Liver (tissue), 9 donors: ENCODE results near the gene CNKSR3. TPM values are rescaled to one million over a fixed set of nuclear protein-coding genes. Genes with fewer than 3 reads are reported as not detected.

Experiments
- DNase-seq: peaks from one replicate; pipeline ENCODE4 v3.0.0-alpha.2; 2017; ENCODE audit warnings: low spot score
- H3K27ac ChIP-seq, 2 donors: one replicate each; pipeline ENCODE4 v1.7.0; 2013; ENCODE audit warnings: inconsistent platforms in 2 of 2, low read length in 2 of 2, control low read depth in 1 of 2, low read depth in 1 of 2, mild to moderate bottlenecking in 1 of 2
- H3K27me3 ChIP-seq, 4 donors: one replicate each; pipeline versions ENCODE4 v1.6.1 to v1.7.0; 2013; ENCODE audit warnings: low read length in 3 of 4, inconsistent platforms in 1 of 4, mild to moderate bottlenecking in 1 of 4, moderate library complexity in 1 of 4; ENCODE audit not compliant: control insufficient read depth in 4 of 4, insufficient read depth in 4 of 4
- H3K36me3 ChIP-seq, 4 donors: one replicate each; pipeline versions ENCODE4 v1.6.1 to v1.7.0; 2013; ENCODE audit warnings: low read length in 3 of 4, mild to moderate bottlenecking in 3 of 4, low read depth in 1 of 4, moderate library complexity in 1 of 4; ENCODE audit not compliant: control insufficient read depth in 4 of 4, insufficient read depth in 3 of 4
- H3K4me1 ChIP-seq, 4 donors: one replicate each; pipeline versions ENCODE4 v1.6.1 to v1.7.0; 2013; ENCODE audit warnings: low read length in 3 of 4, mild to moderate bottlenecking in 3 of 4, moderate library complexity in 1 of 4; ENCODE audit not compliant: control insufficient read depth in 4 of 4, insufficient read depth in 4 of 4
- H3K4me3 ChIP-seq, 3 donors: one replicate each; pipeline versions ENCODE4 v1.6.1 to v1.7.0; 2013; ENCODE audit warnings: low read length in 3 of 3, control low read depth in 1 of 3, low read depth in 1 of 3, mild to moderate bottlenecking in 1 of 3
- H3K9ac ChIP-seq, 2 donors: one replicate each; pipeline ENCODE4 v1.7.0; 2013; ENCODE audit warnings: low read length in 2 of 2, mild to moderate bottlenecking in 2 of 2, moderate library complexity in 2 of 2, control low read depth in 1 of 2, low read depth in 1 of 2
- H3K9me3 ChIP-seq, 4 donors: one replicate each; pipeline versions ENCODE4 v1.6.1 to v1.7.0; 2013; ENCODE audit warnings: low read length in 3 of 4; ENCODE audit not compliant: control insufficient read depth in 4 of 4
- EGR1 ChIP-seq, 2 donors: IDR thresholded peaks; 2 replicates each; pipeline ENCODE4 v1.6.1; 2016 to 2018; ENCODE audit warnings: antibody characterized with exemption in 2 of 2, low read depth in 2 of 2
- FOXA1 ChIP-seq: IDR thresholded peaks from 2 replicates; pipeline ENCODE4 v1.6.1; 2016; ENCODE audit warnings: antibody characterized with exemption
- GABPA ChIP-seq, 2 donors: IDR thresholded peaks in 1 of 2; conservative IDR thresholded peaks in 1 of 2; 2 replicates each; pipeline ENCODE4 v1.6.1; 2016; ENCODE audit warnings: antibody characterized with exemption in 2 of 2, mild to moderate bottlenecking in 1 of 2, moderate library complexity in 1 of 2
- HNF4A ChIP-seq, 2 donors: conservative IDR thresholded peaks; 2 replicates each; pipeline ENCODE4 v1.6.1; 2016; ENCODE audit warnings: antibody characterized with exemption in 2 of 2, mild to moderate bottlenecking in 2 of 2
- HNF4G ChIP-seq: IDR thresholded peaks from 2 replicates; pipeline ENCODE4 v1.6.1; 2016; ENCODE audit warnings: antibody characterized with exemption
- RAD21 ChIP-seq, 2 donors: IDR thresholded peaks; 2 replicates each; pipeline ENCODE4 v1.6.1; 2016; ENCODE audit warnings: antibody characterized with exemption in 2 of 2, mild to moderate bottlenecking in 2 of 2
- REST ChIP-seq: IDR thresholded peaks from 2 replicates; pipeline ENCODE4 v1.6.1; 2016; ENCODE audit warnings: antibody characterized with exemption, mild to moderate bottlenecking
- SP1 ChIP-seq: IDR thresholded peaks from 2 replicates; pipeline ENCODE4 v1.6.1; 2018; ENCODE audit warnings: antibody characterized with exemption, mild to moderate bottlenecking
- TAF1 ChIP-seq: conservative IDR thresholded peaks from 2 replicates; pipeline ENCODE4 v1.6.1; 2016; ENCODE audit warnings: antibody characterized with exemption, mild to moderate bottlenecking
- YY1 ChIP-seq: IDR thresholded peaks from 2 replicates; pipeline ENCODE4 v1.6.1; 2016; ENCODE audit warnings: antibody characterized with exemption, mild to moderate bottlenecking
- ZBTB33 ChIP-seq: IDR thresholded peaks from 2 replicates; pipeline ENCODE4 v1.6.1; 2016; ENCODE audit warnings: antibody characterized with exemption
- WGBS: extraction: QIAGEN DNeasy Blood & Tissue Kit; methylation state at CpG from one replicate; pipeline ENCODE4 v1.1.7; 2013; 5-methylcytosine and 5-hydroxymethylcytosine counted together
- polyA plus RNA-seq, 2 donors: library from polyadenylated mRNA; stranded (reverse) in 1 of 2; unstranded in 1 of 2; fragments of 200-250 nt in 1 of 2; fragments of >200 nt in 1 of 2; fragmentation: Nextera tagmentation in 1 of 2; extraction: Ambion mirVana in 1 of 2; gene quantifications; one replicate each; pipeline versions ENCODE4 v1.2.1 to v1.2.3, GENCODE V29; 2013 to 2015
- total RNA-seq, 2 donors: library from RNA; depleted of rRNA; stranded (reverse); fragments of >200 nt; gene quantifications; one replicate each; pipeline ENCODE4 v1.2.3, GENCODE V29; 2014
- TF ChIP-seq, protein P1 (sequence below): IDR thresholded peaks from 2 replicates; pipeline ENCODE4 v1.6.1; 2016; ENCODE audit warnings: antibody characterized with exemption
- TF ChIP-seq, protein P2 (sequence below): IDR thresholded peaks from 2 replicates; pipeline ENCODE4 v1.6.1; 2016; ENCODE audit warnings: antibody characterized with exemption
- TF ChIP-seq, protein P3 (sequence below): fragments of 150-350 bp; IDR thresholded peaks from 2 replicates; pipeline ENCODE4 v1.5.1; 2017; ENCODE audit warnings: improper control_type of control experiment, low read depth, low read length; ENCODE audit not compliant: missing input control
- donor health status: healthy.
- donor health status: healthy.
- donor health status: healthy.
- donor health status: healthy.
- donor health status: healthy.

The CNKSR3 gene
- total and polyA plus RNA-seq, 4 donors: 6.4 to 22.7 (median 15.0) TPM

- Histone ChIP-seq H3K9me3 (no peaks in the 10 kb centered on the region), H3K4me1 (peaks cover under 1 to 11% (median 4%) of the 10 kb centered on the region in 4 donors), H3K4me3 (no peak overlapping the region), H3K9ac (no peak overlapping the region), H3K27ac (no peak overlapping the region), H3K27me3 (no peaks in the 10 kb centered on the region), H3K36me3 (peaks cover 0 to 9% (median 3%) of the 10 kb centered on the region in 4 donors)
- WGBS: 82% methylated on average over 2 of the region's 2 CpGs
- TF ChIP-seq, protein P1, sequence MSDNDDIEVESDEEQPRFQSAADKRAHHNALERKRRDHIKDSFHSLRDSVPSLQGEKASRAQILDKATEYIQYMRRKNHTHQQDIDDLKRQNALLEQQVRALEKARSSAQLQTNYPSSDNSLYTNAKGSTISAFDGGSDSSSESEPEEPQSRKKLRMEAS: no peak
- TF ChIP-seq ZBTB33 (no peak), YY1 (no peak), HNF4G (no peak), EGR1 (IDR thresholded peaks at IDR 0.05; ENCODE audit: low read depth in 2 of 2) (no peak), TAF1 (no peak), GABPA (IDR thresholded peaks at IDR 0.05 in 1 of 2, conservative IDR thresholded peaks at IDR 0.05 in 1 of 2) (no peak), SP1 (no peak), HNF4A (conservative IDR thresholded peaks at IDR 0.05) (no peak), RAD21 (IDR thresholded peaks at IDR 0.05) (no peak)
- no peak for DNase-seq
Observed at GRCh38 chr6:154447954-154448353, 62.5 kb downstream of the CNKSR3 start.

DNA sequence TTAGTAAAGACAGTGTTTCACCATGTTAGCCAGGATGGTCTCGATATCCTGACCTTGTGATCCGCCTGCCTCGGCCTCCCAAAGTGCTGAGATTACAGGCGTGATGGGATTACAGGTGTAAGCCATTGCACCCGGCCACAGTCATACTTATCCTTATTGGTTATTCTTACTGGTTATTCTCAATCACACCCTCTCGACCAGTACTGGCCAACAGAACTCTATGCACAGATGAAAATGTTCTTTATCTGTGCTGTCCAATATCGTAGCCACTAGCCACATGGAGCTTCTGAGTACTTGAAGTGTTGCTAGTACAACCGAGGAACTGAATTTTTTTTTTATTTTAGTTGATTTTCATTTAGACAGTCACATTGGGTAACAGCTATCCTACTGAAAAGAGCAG is 63.5 kb downstream of the CNKSR3 start:
- no peak overlapping the region for H3K27ac ChIP-seq
- H3K4me3 ChIP-seq: no peak overlapping the region
- H3K27me3 ChIP-seq: no peaks in the 10 kb centered on the region
- no peak overlapping the region for H3K9ac ChIP-seq
- TF ChIP-seq FOXA1 (no peak), REST (no peak)
- TF ChIP-seq, protein P2, sequence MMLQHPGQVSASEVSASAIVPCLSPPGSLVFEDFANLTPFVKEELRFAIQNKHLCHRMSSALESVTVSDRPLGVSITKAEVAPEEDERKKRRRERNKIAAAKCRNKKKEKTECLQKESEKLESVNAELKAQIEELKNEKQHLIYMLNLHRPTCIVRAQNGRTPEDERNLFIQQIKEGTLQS: no peak
- TF ChIP-seq, protein P3, sequence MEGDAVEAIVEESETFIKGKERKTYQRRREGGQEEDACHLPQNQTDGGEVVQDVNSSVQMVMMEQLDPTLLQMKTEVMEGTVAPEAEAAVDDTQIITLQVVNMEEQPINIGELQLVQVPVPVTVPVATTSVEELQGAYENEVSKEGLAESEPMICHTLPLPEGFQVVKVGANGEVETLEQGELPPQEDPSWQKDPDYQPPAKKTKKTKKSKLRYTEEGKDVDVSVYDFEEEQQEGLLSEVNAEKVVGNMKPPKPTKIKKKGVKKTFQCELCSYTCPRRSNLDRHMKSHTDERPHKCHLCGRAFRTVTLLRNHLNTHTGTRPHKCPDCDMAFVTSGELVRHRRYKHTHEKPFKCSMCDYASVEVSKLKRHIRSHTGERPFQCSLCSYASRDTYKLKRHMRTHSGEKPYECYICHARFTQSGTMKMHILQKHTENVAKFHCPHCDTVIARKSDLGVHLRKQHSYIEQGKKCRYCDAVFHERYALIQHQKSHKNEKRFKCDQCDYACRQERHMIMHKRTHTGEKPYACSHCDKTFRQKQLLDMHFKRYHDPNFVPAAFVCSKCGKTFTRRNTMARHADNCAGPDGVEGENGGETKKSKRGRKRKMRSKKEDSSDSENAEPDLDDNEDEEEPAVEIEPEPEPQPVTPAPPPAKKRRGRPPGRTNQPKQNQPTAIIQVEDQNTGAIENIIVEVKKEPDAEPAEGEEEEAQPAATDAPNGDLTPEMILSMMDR: no peak
- 96% methylated on average over 8 of the region's 8 CpGs for WGBS
- H3K9me3 ChIP-seq: no peaks in the 10 kb centered on the region
- H3K4me1 ChIP-seq: peaks cover 2 to 11% (median 5%) of the 10 kb centered on the region in 4 donors
- no peak for DNase-seq
- peaks cover 0 to 9% (median 3%) of the 10 kb centered on the region in 4 donors for H3K36me3 ChIP-seq
